GM21423 (cell line): Measurements from ENCODE around the gene HHAT.
"Not testable (repeated sequence)": the region's sequence is repeated elsewhere in the genome, so short reads cannot be mapped to it uniquely, and the experiment has no call there.

Source experiments
- ATAC-seq: cut with Tn5 transposase; IDR thresholded peaks from one replicate; pipeline ENCODE4 v1.9.1; 2021; ENCODE audit warnings: mild to moderate bottlenecking, moderate library complexity; ENCODE audit not compliant: unreplicated experiment

HHAT gene

DNA sequence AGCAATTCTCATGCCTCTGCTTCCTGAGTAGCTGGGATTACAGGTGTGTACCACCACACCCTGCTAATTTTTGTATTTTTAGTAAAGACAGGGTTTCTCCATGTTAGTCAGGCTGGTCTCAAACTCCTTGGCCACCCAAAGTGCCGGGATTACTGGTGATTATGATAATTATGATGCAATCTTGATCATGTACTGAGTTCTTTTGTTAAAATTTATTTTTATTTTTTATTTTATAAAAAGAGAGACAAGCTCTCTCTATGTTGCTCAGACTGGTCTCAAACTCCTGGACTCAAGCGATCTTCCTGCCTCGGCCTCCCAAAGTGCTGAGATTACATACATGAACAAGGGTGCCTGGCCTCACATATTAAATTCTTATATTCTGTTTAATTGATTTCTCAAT is 25.6 kb downstream of the HHAT start:
- ATAC-seq = not testable (repeated sequence)

DNA sequence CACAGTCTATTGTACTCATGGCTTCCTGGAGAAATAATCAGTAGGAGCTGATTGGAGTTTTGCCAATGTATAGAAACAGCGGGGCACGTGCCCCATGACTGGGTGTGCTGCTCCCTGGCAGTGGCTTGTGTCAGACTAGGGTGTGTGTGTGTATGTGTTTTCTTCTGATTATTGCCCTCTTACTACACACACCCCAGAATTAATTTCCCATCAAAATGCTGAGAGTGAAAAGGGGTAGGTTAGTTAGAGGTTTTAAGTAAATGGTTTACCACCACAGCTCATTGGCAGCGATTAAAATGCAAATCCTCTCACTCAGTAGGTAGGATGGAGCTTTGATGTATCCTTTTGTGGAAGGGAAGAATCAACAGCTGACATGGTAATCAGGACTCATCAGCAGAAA is 29.9 kb downstream of the HHAT start:
- no peak for ATAC-seq

DNA sequence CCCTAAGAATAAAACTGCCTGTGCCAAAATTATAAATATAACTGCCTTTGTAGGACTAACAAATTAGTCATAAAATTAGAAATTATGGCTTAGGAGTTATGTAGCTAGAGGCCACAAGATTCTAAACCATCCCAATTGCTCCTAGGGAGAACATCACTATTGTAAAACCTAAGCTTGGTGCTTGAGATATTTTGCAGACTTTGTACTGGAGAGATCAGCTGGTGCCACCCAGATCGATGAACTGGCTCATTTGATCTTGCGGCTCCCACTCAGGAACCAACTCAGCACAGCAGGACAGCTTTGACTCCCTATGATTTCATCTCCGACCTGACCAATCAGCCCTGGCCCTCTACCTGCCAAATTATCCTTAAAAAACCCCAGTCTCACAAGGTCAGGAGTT is 30.6 kb downstream of the HHAT start:
- no peak for ATAC-seq

DNA sequence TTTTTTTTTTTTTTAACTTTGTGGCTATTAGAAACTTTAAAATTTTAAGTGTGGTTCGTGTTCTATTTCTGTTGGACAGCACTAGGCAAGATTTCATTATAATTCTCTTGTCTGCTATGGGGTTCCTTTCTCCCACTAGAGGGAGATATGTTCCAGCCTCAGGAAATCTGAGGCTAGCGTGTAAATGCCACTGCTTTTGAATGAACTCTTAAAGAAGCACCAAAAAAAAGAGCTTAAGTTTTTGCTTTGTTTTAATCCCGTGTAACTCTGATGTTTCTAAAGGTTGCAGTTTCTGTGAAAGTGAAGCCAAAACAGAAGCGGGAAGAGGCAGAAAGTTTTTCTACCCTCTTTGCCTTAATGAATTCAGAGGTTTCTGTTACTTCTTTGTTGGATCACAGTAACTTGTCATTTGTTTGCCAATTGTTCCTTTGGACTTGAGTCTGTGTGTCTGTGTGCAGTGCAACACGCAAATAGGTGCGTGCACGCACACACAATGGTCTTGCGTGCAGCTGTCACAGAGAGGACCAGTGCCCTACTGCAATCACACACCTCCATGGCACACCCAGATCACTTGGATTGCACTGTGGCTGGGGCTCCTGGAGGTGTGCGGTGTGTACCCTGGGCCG is 32.3 kb downstream of the HHAT start:
- ATAC-seq = no peak

DNA sequence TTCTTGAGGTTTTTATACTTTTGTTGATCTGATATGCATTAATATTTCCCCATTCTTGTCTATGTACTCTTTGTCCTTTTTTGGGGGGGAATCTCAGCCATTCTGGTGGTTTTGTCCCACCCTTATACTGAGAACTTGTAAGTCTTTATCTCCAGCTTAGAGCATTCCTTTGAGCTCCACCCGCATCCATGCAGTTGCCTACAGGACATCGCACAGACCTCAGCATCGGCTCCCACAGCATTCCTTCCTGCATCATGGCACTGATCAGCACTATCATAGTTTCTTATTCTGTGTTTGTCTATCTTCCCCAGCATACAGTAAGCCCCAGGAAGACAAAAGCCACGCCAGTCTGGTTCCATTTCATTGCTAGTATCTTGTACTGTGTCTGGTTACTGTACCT is 33.0 kb downstream of the HHAT start:
- ATAC-seq = no peak

- ATAC-seq = no peak
Observed at GRCh38 chr1:210362526-210362925, 33.8 kb downstream of the HHAT start.

DNA sequence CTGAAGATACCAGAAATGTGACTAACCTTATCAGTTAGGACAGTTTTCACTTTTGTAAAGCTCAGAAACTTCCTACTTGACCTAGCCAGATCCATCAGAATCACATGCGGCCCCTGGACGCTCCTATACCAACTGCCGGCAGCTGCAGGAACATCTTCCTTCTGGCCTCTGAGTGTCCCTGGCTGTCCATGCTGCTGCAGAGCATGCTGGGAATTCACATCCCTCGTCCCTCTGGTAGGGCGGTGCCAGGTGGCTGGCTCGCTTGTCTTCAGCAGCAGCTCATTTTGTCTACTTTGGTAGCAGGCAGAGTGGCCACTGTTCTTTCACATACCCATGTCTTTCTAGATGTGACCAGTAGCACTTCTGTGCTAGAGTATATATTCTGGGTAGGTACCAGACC is 34.4 kb downstream of the HHAT start:
- ATAC-seq = no peak

DNA sequence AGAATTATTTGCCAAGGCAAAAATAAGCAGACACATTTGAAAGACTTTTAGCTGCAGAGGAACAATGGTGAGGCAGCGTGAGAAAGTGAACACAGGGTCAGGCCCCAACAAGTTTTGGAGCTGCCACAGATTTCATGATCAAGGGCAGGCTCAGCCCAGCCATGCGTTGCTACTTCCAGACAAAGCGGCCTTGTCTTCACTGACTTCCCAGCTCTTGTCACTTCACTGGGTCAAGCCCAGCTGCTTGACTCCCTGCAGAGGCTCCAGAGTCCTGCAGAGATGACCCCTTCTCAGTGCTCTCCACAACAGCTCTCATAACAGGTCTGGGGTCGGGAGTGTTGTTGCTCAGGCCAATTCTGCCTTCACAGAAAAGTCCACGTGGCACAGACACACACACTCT is 35.8 kb downstream of the HHAT start:
- ATAC-seq = no peak

- no peak for ATAC-seq
Observed at GRCh38 chr1:210366767-210367166, 38.1 kb downstream of the HHAT start.

DNA sequence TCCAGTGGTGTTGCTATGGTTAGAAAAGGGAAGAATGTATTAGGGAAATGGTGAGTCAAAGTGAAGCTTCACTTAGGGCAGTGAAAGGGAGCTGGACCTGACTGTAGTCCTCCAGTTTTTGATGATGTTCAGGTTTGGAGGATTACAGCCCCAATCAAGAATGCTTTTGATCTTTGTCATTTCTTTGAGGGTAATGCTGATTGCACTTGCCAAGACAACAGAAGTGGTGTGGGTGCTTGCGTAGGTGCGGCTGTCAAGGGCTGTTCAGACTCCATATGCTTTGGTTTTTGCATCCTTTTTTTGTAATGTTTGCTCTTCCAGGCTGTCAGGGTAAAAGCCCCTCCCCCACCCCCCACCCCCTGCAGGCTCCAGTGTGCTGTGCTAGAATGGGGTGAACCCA is 38.9 kb downstream of the HHAT start:
- no peak for ATAC-seq

DNA sequence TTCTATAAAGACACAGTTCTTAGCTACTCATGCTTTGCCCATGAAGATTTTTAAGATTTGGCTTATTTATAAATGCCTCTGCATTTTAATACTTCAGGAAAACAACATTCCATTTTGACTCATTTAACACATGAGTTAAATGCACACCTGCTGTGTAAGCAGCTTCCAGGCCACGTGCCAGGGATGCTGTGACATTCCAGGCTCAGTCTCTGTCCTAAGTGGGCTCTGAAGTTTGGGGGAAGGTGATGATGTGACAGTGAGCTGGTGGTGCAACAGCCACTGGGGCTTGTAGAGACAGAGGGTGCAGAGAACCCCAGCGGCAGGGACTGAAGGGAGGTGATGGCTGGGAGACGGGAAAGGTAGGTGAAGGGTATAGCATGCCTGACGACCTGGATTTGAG is 40.7 kb downstream of the HHAT start:
- no peak for ATAC-seq

GRCh38 chr1:210371916-210372315 is 43.2 kb downstream of the HHAT start:
- ATAC-seq = no peak

- ATAC-seq = no peak
Observed at GRCh38 chr1:210372491-210372890, 43.8 kb downstream of the HHAT start.

- no peak for ATAC-seq
Observed at GRCh38 chr1:210372931-210373627, 44.4 kb downstream of the HHAT start.

DNA sequence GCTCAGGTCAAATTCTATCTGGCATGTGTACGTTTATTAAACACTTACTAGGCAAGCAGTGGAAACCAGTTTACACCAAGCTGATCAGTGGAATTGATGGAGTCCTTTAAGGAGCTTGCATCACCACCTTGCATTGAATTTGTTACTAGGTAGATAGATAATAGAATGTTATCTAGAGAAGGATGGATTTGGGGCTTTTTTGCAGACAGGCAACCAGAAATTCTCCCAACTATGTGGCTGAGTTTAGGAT is 44.9 kb downstream of the HHAT start:
- ATAC-seq = no peak

DNA sequence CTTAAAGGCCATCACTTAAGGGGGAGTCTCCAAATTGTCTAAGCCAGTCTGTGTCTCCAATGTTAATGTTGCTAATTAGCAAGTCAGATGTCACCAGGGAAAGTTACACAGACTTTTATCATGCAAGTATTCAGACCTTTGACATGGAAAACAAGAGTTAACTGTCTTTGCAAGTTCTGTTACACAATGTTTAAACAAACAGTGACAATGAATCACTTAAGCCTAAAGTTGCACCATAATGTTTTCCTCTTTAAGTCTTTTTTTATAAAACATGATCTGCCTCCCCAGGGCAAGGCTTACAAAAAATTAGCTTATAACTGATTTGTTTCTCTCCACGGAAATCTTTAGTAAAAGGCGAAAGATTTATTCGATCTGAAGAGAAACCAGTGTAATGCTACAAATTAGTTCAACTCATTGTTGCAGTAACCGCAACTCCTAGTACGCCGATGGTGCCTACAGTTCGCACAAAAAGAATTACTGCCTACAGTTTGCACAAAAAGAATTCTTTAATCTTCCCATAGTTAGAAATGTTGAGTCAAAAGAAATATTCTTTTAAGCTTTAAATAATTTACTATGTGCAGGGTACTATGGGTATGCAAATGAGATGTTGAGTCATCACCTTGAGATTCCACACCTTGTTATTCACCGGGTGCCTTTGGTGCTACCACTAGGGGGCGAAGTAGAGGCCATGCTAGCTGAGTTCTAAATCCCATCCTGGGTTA is 45.3 kb downstream of the HHAT start:
- peak; percentile 66 for ATAC-seq

GRCh38 chr1:210374600-210374953 is 45.9 kb downstream of the HHAT start:
- ATAC-seq = no peak

GRCh38 chr1:210376836-210377372 is 48.2 kb downstream of the HHAT start:
- ATAC-seq = no peak

- no peak for ATAC-seq
Observed at GRCh38 chr1:210377731-210378333, 49.1 kb downstream of the HHAT start.

DNA sequence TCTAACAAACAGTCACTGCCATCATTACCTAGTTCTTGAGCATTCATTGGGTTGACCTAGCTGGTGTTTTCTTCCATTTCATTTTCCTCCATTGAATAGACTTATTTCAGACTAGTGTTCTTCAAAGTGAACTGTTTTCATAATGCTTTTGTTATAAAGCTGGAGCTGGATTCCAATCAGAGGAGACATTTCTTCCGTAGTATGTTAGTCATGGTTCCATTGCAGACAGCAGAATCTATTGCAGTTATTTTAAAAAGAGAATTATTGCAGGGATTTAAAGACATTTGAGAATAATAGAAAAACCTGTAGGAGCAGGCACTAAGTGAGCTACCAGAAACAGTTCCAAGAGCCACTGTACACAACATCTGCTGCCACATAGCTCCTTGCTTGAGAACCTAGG is 50.0 kb downstream of the HHAT start:
- ATAC-seq = no peak

DNA sequence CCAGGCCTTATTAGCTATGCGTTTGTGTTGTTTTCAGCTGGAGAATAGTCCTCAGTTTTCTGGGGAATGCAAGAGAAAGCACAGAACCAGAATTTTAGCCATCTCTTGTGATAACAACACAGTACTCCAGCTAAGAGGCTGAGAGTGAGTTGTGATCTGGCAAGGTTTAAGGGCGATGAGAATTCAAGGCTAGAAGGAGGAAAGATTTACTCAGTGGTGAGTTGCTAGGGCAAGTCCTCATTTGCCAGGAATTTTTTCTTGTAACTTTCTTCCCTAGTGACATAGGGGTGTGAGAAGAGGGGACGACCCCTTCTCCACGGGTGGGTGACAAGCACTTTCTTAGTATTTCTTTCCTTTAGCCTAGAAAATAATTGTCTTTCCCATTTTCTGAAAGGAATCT is 53.2 kb downstream of the HHAT start:
- no peak for ATAC-seq

GRCh38 chr1:210384625-210385024 is 55.9 kb downstream of the HHAT start:
- no peak for ATAC-seq
